Thymus (tissue), 11 donors: Measurements from ENCODE around the gene DSTYK. TPM values are rescaled to one million over a fixed set of nuclear protein-coding genes. Genes with fewer than 3 reads are reported as not detected.

Source experiments
- DNase-seq, 9 donors: peaks; one replicate each; pipeline ENCODE4 v3.0.0-alpha.2; 2013; ENCODE audit warnings: low spot score in 9 of 9, low read depth in 6 of 9, missing footprints in 1 of 9
- H3K27ac ChIP-seq, 2 donors: one replicate each; pipeline ENCODE4 v1.5.1; 2013; ENCODE audit warnings: control low read depth in 1 of 2, low read depth in 1 of 2, low read length in 1 of 2, mild to moderate bottlenecking in 1 of 2, moderate library complexity in 1 of 2
- H3K27me3 ChIP-seq, 2 donors: one replicate each; pipeline ENCODE4 v1.5.1; 2013; ENCODE audit warnings: low read length in 1 of 2; ENCODE audit not compliant: control insufficient read depth in 2 of 2, insufficient read depth in 1 of 2
- H3K36me3 ChIP-seq, 2 donors: one replicate each; pipeline ENCODE4 v1.5.1; 2013; ENCODE audit warnings: low read length in 1 of 2, mild to moderate bottlenecking in 1 of 2, moderate library complexity in 1 of 2; ENCODE audit not compliant: control insufficient read depth in 2 of 2, insufficient read depth in 2 of 2
- H3K4me1 ChIP-seq, 2 donors: one replicate each; pipeline ENCODE4 v1.5.1; 2013; ENCODE audit warnings: low read length in 2 of 2; ENCODE audit not compliant: control insufficient read depth in 2 of 2, insufficient read depth in 2 of 2
- H3K4me3 ChIP-seq, 2 donors: one replicate each; pipeline ENCODE4 v1.5.1; 2013; ENCODE audit warnings: low read length in 2 of 2, control low read depth in 1 of 2, mild to moderate bottlenecking in 1 of 2
- H3K9me3 ChIP-seq, 2 donors: one replicate each; pipeline ENCODE4 v1.5.1; 2013; ENCODE audit warnings: low read length in 1 of 2, mild to moderate bottlenecking in 1 of 2; ENCODE audit not compliant: control insufficient read depth in 2 of 2, insufficient read depth in 1 of 2
- WGBS: extraction: QIAGEN DNeasy Blood & Tissue Kit; methylation state at CpG from one replicate; pipeline ENCODE4 v1.1.7; 2013; 5-methylcytosine and 5-hydroxymethylcytosine counted together
- polyA plus RNA-seq: library from polyadenylated mRNA; stranded (reverse); fragments of 200-250 nt; gene quantifications from one replicate; pipeline ENCODE4 v1.2.3, GENCODE V29; 2013
- total RNA-seq: library from RNA; stranded (reverse); fragments of 120-200 nt; gene quantifications from one replicate; pipeline ENCODE4 v1.2.4, GENCODE V29; 2013
- donor health status: healthy.

DSTYK gene
- total and polyA plus RNA-seq, 2 donors = 5.4 to 6.3 TPM

- Histone ChIP-seq H3K36me3 (no peaks in the 10 kb centered on the region), H3K4me3 (no peak overlapping the region), H3K4me1 (no peaks in the 10 kb centered on the region), H3K9me3 (no peaks in the 10 kb centered on the region), H3K27ac (no peak overlapping the region), H3K27me3 (no peaks in the 10 kb centered on the region)
- DNase-seq = no peak
- 98% methylated on average over 4 of the region's 4 CpGs for WGBS
Observed at GRCh38 chr1:205140113-205140512, 71.4 kb downstream of the DSTYK start.

DNA sequence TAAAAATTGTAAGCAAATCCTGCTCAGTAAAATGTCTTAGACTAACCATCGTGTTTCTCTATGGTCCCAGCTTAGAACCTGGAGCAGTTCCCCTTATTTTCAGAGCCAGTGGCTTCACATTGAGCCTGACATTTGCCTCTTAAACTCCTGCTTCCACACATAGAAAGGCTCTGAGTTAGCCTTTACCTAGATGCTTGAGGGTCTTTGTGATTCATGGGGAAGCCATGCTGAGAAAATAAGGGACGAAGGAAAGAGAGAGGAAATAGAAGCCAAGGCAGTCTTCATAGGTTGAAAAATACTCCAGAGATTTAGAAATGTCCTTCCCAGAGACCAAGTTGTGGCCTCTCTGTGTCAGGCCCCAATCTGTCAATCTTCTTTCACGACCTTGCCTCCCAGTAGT lies 73.6 kb downstream of the DSTYK start:
- DNase-seq = no peak
- Histone ChIP-seq H3K4me1 (no peaks in the 10 kb centered on the region), H3K27me3 (no peaks in the 10 kb centered on the region), H3K27ac (no peak overlapping the region), H3K4me3 (no peak overlapping the region), H3K9me3 (no peaks in the 10 kb centered on the region), H3K36me3 (no peaks in the 10 kb centered on the region)
- 89% methylated on average over 3 of the region's 3 CpGs for WGBS

- Histone ChIP-seq H3K27me3 (no peaks in the 10 kb centered on the region), H3K4me3 (no peak overlapping the region), H3K9me3 (no peaks in the 10 kb centered on the region), H3K36me3 (no peaks in the 10 kb centered on the region), H3K4me1 (no peaks in the 10 kb centered on the region), H3K27ac (no peak overlapping the region)
- DNase-seq = no peak
- WGBS = 93% methylated on average over 1 of the region's 1 CpG
Observed at GRCh38 chr1:205133287-205133686, 78.2 kb downstream of the DSTYK start.

DNA sequence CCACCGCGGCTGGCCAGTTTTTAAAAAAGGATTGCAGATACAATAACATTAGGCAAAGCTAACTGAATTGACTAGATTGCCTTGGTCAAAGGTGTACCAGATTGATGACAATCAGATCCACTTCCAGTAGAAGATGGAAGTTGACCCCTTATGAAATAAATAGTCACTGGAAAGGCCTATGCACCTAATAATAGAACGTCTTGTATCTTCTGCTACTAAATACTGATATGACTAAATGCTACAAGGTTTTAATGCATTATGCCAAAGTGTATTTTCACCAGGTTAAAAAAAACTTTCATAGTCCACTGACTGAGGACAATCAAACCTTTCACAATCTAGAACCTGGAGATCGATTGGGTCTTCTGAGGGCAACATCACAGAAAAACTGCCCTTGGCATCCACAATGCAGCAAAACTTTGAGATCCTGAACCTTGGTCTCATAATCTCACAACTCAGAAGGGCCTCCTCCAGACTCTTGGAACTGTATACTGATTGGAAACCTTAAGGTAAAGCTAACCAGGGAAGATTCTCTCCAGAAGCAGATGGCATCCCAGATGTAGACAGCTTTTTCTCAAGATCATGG lies 82.0 kb downstream of the DSTYK start:
- WGBS = 95% methylated on average over 4 of the region's 4 CpGs
- Histone ChIP-seq H3K36me3 (no peaks in the 10 kb centered on the region), H3K27me3 (no peaks in the 10 kb centered on the region), H3K4me3 (no peak overlapping the region), H3K4me1 (no peaks in the 10 kb centered on the region), H3K27ac (no peak overlapping the region), H3K9me3 (no peaks in the 10 kb centered on the region)
- DNase-seq = no peak

DNA sequence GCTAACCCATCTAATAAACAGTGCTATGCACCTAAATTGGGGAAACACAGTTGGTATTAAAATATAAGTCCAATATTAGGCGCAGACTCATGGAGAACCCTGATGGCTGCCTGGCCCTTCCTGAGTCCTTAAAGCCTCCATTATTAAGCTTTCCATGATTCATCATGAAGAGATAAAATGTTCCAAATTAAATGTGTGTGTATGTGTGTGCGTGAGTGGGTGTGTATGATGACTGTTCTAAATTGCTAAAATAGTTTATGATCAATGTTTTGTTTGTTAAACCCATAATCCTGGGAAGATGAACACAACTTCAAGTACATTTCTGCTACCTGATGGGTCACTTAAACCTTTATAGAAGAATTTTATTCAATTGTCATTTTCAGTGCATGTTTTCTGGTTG lies 83.5 kb downstream of the DSTYK start:
- no peak overlapping the region for H3K27ac ChIP-seq
- 97% methylated on average over 2 of the region's 2 CpGs for WGBS
- H3K9me3 ChIP-seq = no peaks in the 10 kb centered on the region
- H3K4me1 ChIP-seq = no peaks in the 10 kb centered on the region
- H3K4me3 ChIP-seq = no peak overlapping the region
- no peaks in the 10 kb centered on the region for H3K36me3 ChIP-seq
- no peaks in the 10 kb centered on the region for H3K27me3 ChIP-seq
- no peak for DNase-seq

DNA sequence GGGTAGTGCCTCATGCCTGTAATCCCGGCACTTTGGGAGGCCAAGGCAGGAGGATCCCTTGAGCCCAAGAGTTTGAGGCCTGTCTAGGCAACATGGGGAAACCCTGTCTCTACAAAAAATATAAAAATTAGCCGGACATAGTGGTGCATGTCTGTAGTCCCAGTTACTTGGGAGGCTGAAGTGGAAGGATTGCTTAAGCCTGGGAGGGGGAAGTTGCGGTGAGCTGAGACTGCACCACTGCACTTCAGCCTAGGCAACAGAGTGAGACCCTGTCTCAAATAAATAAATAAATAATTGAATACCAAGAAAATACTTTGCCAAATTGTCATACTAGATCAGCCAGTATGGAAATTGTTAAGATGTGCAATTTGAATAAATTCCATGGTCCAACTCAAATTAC lies 83.9 kb downstream of the DSTYK start:
- H3K27ac ChIP-seq = no peak overlapping the region
- no peak for DNase-seq
- H3K36me3 ChIP-seq = no peaks in the 10 kb centered on the region
- H3K27me3 ChIP-seq = no peaks in the 10 kb centered on the region
- no peaks in the 10 kb centered on the region for H3K9me3 ChIP-seq
- WGBS = 96% methylated on average over 3 of the region's 3 CpGs
- no peak overlapping the region for H3K4me3 ChIP-seq
- peaks cover 3 to 4% of the 10 kb centered on the region in 2 donors for H3K4me1 ChIP-seq

- no peaks in the 10 kb centered on the region for H3K27me3 ChIP-seq
- H3K4me3 ChIP-seq = no peak overlapping the region
- peaks cover 18 to 20% of the 10 kb centered on the region in 2 donors for H3K4me1 ChIP-seq
- DNase-seq = no peak
- H3K9me3 ChIP-seq = no peaks in the 10 kb centered on the region
- H3K36me3 ChIP-seq = no peaks in the 10 kb centered on the region
- 96% methylated on average over 7 of the region's 7 CpGs for WGBS
- H3K27ac ChIP-seq = no peak overlapping the region
Observed at GRCh38 chr1:205124726-205125125, 86.8 kb downstream of the DSTYK start.

DNA sequence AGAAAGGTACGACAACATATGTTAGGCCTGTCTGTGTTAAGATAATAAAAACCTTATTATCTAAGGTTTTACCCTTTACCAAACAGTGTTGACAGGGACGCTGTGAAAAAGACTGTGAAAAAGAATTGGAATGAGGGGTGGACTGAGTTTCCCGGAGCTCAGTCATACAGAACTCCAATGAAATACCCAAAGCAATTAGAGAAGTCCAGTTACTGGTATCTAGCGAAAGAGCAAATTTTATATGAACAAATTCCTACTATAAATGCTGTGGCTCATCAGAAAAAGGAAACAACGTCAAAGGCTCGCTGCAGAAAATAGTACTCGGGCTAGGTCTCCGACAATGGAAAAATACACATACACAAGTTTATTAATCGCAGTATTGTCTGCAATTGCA lies 89.0 kb downstream of the DSTYK start:
- DNase-seq = peak in 1 of 9 donors; percentile 2
- H3K4me3 ChIP-seq = peak overlapping the region; percentile 94 to 98
- H3K27me3 ChIP-seq = no peaks in the 10 kb centered on the region
- peaks cover 18 to 20% of the 10 kb centered on the region in 2 donors for H3K4me1 ChIP-seq
- H3K9me3 ChIP-seq = no peaks in the 10 kb centered on the region
- H3K27ac ChIP-seq = peak overlapping the region; percentile 59 to 91
- peaks cover 0 to 5% of the 10 kb centered on the region in 2 donors for H3K36me3 ChIP-seq
- 11% methylated on average over 9 of the region's 9 CpGs for WGBS

- WGBS = under 1% methylated on average over 46 of the region's 46 CpGs
- no peaks in the 10 kb centered on the region for H3K9me3 ChIP-seq
- H3K27me3 ChIP-seq = no peaks in the 10 kb centered on the region
- peaks cover 0 to 5% of the 10 kb centered on the region in 2 donors for H3K36me3 ChIP-seq
- H3K4me1 ChIP-seq = peaks cover 18 to 20% of the 10 kb centered on the region in 2 donors
- peak; percentile 88 to 97 (median 93) for DNase-seq
- H3K4me3 ChIP-seq = peak within 1 kb of the TSS; percentile 94 to 98
- peak within 1 kb of the TSS; percentile 91 to 92 for H3K27ac ChIP-seq
Observed at GRCh38 chr1:205121660-205122488, 89.6 kb downstream of the DSTYK start, which contains the start of gene RBBP5. Gene RBBP5, minus strand, starts transcription at chr1:205121978. Its CDS starts 105 bp downstream, at chr1:205121873.
